Ishikawa (cell line): ENCODE measurements around the gene INCENP.

Experiments used
- CEBPB ChIP-seq: IDR thresholded peaks from 2 replicates; pipeline ENCODE4 v1.6.1; 2012
- TAF1 ChIP-seq: IDR thresholded peaks from 2 replicates; pipeline ENCODE4 v1.6.1; 2012; ENCODE audit warnings: low read depth, mild to moderate bottlenecking
- TCF12 ChIP-seq: IDR thresholded peaks from 2 replicates; pipeline ENCODE4 v1.6.1; 2012; ENCODE audit warnings: low read depth
- TF ChIP-seq, protein P1 (sequence below): IDR thresholded peaks from 2 replicates; pipeline ENCODE4 v1.6.1; 2012
- TF ChIP-seq, protein P2 (sequence below): IDR thresholded peaks from 2 replicates; pipeline ENCODE4 v1.6.1; 2012

DNA sequence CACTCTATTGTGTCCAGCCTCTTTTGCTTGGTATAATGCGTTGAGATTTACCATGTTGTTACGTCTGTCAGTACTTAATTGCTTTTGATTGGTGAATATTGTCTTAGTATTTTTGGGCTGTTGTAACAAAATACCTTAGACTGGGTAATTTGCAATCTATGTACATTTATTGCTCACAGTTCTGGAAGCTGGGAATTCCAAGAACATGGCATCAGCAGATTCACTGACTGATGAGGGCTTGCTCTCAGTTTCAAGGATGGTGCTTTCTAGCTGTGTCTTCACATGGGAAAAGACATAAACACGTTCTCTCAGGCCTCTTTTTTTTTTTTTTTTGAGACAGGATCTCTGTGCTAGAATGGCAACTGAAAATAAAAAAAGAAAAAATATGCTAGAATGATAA is 46.7 kb upstream of the INCENP start:
- TF ChIP-seq, protein P1, sequence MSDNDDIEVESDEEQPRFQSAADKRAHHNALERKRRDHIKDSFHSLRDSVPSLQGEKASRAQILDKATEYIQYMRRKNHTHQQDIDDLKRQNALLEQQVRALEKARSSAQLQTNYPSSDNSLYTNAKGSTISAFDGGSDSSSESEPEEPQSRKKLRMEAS, result no peak
- TF ChIP-seq, protein P2, sequence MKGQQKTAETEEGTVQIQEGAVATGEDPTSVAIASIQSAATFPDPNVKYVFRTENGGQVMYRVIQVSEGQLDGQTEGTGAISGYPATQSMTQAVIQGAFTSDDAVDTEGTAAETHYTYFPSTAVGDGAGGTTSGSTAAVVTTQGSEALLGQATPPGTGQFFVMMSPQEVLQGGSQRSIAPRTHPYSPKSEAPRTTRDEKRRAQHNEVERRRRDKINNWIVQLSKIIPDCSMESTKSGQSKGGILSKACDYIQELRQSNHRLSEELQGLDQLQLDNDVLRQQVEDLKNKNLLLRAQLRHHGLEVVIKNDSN, result no peak
- TF ChIP-seq TAF1, result no peak
- no peak for TF ChIP-seq CEBPB
- no peak for TF ChIP-seq TCF12
